Ishikawa (cell line): ENCODE measurements around the gene SLC6A16.

Source experiments
- CEBPB ChIP-seq: IDR thresholded peaks from 2 replicates; pipeline ENCODE4 v1.6.1; 2012
- CREB1 ChIP-seq: IDR thresholded peaks from 2 replicates; pipeline ENCODE4 v1.6.1; 2012; ENCODE audit warnings: low read depth
- EGR1 ChIP-seq: IDR thresholded peaks from 2 replicates; pipeline ENCODE4 v1.6.1; 2012
- EP300 ChIP-seq: IDR thresholded peaks from 2 replicates; pipeline ENCODE4 v1.6.1; 2012; ENCODE audit warnings: borderline replicate concordance
- FOXM1 ChIP-seq: IDR thresholded peaks from 2 replicates; pipeline ENCODE4 v1.6.1; 2012; ENCODE audit warnings: low read depth, borderline replicate concordance
- MAX ChIP-seq: IDR thresholded peaks from 2 replicates; pipeline ENCODE4 v1.6.1; 2012
- NFIC ChIP-seq: IDR thresholded peaks from 2 replicates; pipeline ENCODE4 v1.6.1; 2012
- RAD21 ChIP-seq: IDR thresholded peaks from 2 replicates; pipeline ENCODE4 v1.6.1; 2012; ENCODE audit warnings: low read depth
- TAF1 ChIP-seq: IDR thresholded peaks from 2 replicates; pipeline ENCODE4 v1.6.1; 2012; ENCODE audit warnings: low read depth, mild to moderate bottlenecking
- TCF12 ChIP-seq: IDR thresholded peaks from 2 replicates; pipeline ENCODE4 v1.6.1; 2012; ENCODE audit warnings: low read depth
- TEAD4 ChIP-seq: IDR thresholded peaks from 2 replicates; pipeline ENCODE4 v1.6.1; 2012
- YY1 ChIP-seq: IDR thresholded peaks from 2 replicates; pipeline ENCODE4 v1.6.1; 2012; ENCODE audit warnings: low read depth
- ZBTB7A ChIP-seq: IDR thresholded peaks from 2 replicates; pipeline ENCODE4 v1.6.1; 2012; ENCODE audit warnings: low read depth
- TF ChIP-seq, protein P1 (sequence below): IDR thresholded peaks from 2 replicates; pipeline ENCODE4 v1.6.1; 2012; ENCODE audit warnings: low read depth, mild to moderate bottlenecking
- TF ChIP-seq, protein P2 (sequence below): IDR thresholded peaks from 2 replicates; pipeline ENCODE4 v1.6.1; 2012

The SLC6A16 gene

GRCh38 chr19:49261602-49262001 is 63.4 kb downstream of the SLC6A16 start:
- TF ChIP-seq CEBPB (no peak), TCF12 (no peak), MAX (no peak), RAD21 (no peak), NFIC (no peak), TEAD4 (no peak), CREB1 (no peak), EGR1 (no peak), TAF1 (no peak), YY1 (no peak), EP300 (no peak), FOXM1 (no peak), ZBTB7A (no peak)
- TF ChIP-seq, protein P1, sequence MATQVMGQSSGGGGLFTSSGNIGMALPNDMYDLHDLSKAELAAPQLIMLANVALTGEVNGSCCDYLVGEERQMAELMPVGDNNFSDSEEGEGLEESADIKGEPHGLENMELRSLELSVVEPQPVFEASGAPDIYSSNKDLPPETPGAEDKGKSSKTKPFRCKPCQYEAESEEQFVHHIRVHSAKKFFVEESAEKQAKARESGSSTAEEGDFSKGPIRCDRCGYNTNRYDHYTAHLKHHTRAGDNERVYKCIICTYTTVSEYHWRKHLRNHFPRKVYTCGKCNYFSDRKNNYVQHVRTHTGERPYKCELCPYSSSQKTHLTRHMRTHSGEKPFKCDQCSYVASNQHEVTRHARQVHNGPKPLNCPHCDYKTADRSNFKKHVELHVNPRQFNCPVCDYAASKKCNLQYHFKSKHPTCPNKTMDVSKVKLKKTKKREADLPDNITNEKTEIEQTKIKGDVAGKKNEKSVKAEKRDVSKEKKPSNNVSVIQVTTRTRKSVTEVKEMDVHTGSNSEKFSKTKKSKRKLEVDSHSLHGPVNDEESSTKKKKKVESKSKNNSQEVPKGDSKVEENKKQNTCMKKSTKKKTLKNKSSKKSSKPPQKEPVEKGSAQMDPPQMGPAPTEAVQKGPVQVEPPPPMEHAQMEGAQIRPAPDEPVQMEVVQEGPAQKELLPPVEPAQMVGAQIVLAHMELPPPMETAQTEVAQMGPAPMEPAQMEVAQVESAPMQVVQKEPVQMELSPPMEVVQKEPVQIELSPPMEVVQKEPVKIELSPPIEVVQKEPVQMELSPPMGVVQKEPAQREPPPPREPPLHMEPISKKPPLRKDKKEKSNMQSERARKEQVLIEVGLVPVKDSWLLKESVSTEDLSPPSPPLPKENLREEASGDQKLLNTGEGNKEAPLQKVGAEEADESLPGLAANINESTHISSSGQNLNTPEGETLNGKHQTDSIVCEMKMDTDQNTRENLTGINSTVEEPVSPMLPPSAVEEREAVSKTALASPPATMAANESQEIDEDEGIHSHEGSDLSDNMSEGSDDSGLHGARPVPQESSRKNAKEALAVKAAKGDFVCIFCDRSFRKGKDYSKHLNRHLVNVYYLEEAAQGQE = no peak
- TF ChIP-seq, protein P2, sequence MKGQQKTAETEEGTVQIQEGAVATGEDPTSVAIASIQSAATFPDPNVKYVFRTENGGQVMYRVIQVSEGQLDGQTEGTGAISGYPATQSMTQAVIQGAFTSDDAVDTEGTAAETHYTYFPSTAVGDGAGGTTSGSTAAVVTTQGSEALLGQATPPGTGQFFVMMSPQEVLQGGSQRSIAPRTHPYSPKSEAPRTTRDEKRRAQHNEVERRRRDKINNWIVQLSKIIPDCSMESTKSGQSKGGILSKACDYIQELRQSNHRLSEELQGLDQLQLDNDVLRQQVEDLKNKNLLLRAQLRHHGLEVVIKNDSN = no peak

DNA sequence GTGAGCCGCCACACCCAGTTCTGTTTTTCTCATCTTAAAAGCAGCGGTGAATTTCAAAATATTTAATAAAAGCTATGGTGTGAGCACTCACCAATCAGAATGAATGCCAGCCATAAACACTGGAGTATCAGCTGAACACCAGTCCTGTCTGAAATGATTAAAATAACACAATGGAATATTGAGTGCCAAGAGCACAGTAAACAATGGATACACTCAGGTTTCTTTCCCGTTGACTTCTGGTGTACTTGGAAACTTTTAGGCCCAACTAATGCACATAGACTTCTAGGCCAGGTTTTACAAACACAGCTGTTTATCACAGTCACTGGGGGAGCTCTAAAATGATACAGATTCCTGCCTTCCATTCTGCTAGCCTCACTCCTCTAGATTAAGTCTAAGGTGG is 68.3 kb downstream of the SLC6A16 start:
- TF ChIP-seq CREB1 = no peak

- TF ChIP-seq EP300 (no peak), MAX (no peak), TAF1 (no peak), NFIC (no peak), YY1 (no peak), TCF12 (no peak), CREB1 (no peak), CEBPB (no peak), EGR1 (no peak), ZBTB7A (no peak)
- TF ChIP-seq, protein P1 = no peak
These were observed 69.3 kb downstream of the SLC6A16 start for GRCh38 chr19:49255674-49256073.

DNA sequence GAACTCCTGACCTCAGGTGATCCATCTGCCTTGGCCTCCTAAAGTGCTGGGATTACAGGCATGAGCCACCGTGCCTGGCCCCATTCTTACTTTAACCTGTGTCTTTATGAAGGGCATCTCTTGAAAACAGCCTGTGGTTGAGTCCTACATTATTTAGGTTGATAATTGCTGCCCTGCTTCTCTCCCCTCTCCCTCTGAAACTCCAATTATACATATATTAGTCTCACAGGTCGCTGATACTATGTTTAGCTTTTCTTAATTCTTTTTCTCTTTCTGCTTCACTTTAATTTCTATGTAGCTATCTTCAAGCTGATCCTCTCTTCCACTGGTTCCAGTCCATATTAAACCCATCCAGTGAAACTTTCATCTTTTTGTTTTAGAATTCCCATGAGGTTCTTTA is 75.1 kb downstream of the SLC6A16 start:
- TF ChIP-seq RAD21 (no peak), ZBTB7A (no peak), FOXM1 (no peak), NFIC (no peak), TAF1 (no peak), EP300 (no peak), CREB1 (no peak), EGR1 (no peak), MAX (no peak), CEBPB (no peak), TEAD4 (no peak), TCF12 (no peak), YY1 (no peak)
- TF ChIP-seq, protein P2 = no peak
- TF ChIP-seq, protein P1 = no peak

DNA sequence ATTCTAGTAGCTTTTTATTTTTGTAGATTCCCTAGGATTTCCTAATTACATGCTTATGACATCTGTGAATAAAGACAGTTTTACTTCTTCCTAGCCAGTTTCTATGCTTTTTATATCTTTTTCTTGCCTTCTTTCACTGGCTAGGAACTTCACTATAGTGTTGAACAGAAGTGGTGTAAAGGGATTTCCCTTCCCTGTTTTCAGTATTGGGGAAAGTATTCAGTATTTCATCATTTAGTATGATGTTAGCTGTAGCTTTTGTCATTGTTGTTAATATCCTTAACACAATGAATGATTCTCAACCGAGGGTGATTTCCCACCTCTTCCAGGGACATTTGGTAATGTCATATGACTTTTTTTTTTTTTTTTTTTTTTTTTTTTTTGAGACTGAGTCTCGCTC is 77.3 kb downstream of the SLC6A16 start:
- TF ChIP-seq YY1 = no peak
- TF ChIP-seq RAD21 = no peak
- TF ChIP-seq, protein P1 = no peak
- TF ChIP-seq NFIC = no peak
- no peak for TF ChIP-seq FOXM1
- no peak for TF ChIP-seq TEAD4
- TF ChIP-seq ZBTB7A = no peak
- no peak for TF ChIP-seq MAX
- no peak for TF ChIP-seq TCF12
- no peak for TF ChIP-seq EGR1
